Measurements from ENCODE around the gene PARP1. TPM values are rescaled to one million over a fixed set of nuclear protein-coding genes. Genes with fewer than 3 reads are reported as not detected.
A peak's percentile ranks its signal among the peaks of the same experiment; 100 is the strongest.

PARP1 gene
- total RNA-seq: 10 to 100 TPM; 41.1 to 45.6 TPM
- long read RNA-seq, donor 1, transcript PARP1-203 (23 exons, 3,958 nt): major isoform, 6 of 15 reads
- long read RNA-seq, donor 1, partial matches to known transcripts: 7 of 15 reads
- long read RNA-seq, donor 1, other reads (novel, unspliced or antisense): 2 of 15 reads
- long read RNA-seq, donor 2, partial matches to known transcripts: 27 of 31 reads
- long read RNA-seq, donor 2, other reads (novel, unspliced or antisense): 0 of 31 reads

- intact Hi-C loops (cut with DNase I): no loop called here
- peak; percentile 96 for DNase-seq (ENCODE audit: low spot score)
These were observed at the start of gene PARP1 for GRCh38 chr1:226407497-226408284. PARP1 (minus strand) TSS chr1:226408093; CDS start chr1:226407929, 164 bp downstream.

DNA sequence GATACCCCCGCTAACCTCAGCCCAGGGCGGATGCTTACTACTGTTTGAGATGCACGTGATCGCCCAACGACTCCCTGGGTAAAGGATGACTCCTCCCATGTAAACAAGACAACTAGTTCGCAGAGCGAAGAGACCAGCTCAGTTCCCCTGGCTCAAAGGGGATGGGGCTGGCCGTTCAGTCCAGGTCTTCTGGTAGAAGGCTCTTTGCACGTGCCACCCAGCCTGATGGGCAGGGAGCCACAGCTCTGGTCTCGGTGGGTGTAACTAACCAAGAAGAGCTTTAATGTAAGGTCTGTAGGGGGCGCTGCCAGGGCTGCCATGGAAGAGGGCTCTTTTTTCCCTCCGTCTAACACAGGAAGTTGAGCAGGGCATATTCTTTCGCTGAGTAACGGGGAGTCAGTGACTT lies 49.4 kb upstream of the PARP1 start:
- DNase-seq (ENCODE audit: low spot score): no peak
- intact Hi-C loops (cut with DNase I): no loop called here

- no peak for DNase-seq (ENCODE audit: low spot score)
- intact Hi-C loops (cut with DNase I): no loop called here
These were observed 48.0 kb upstream of the PARP1 start for GRCh38 chr1:226455843-226456242.

DNA sequence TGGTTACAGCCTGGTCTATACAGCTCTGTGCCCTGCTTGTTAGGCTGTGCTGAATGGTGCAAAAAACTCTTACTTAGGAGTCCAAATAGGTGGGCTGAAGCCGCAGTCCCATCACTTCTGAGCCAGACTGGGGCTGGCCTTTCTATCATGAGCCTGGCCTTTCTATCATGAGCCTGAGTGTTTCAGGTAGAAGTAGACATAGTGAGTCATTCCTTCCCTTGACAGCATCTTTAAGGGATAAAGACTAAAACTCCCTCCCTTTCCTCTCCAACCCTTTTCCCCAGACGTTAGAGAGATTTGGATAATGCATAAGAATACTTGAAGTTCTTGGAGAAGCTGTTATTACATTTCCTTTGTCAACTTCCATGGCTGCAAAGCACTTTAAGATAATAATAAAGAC lies 46.5 kb upstream of the PARP1 start:
- no peak for DNase-seq (ENCODE audit: low spot score)
- intact Hi-C loops (cut with DNase I): no loop called here

DNA sequence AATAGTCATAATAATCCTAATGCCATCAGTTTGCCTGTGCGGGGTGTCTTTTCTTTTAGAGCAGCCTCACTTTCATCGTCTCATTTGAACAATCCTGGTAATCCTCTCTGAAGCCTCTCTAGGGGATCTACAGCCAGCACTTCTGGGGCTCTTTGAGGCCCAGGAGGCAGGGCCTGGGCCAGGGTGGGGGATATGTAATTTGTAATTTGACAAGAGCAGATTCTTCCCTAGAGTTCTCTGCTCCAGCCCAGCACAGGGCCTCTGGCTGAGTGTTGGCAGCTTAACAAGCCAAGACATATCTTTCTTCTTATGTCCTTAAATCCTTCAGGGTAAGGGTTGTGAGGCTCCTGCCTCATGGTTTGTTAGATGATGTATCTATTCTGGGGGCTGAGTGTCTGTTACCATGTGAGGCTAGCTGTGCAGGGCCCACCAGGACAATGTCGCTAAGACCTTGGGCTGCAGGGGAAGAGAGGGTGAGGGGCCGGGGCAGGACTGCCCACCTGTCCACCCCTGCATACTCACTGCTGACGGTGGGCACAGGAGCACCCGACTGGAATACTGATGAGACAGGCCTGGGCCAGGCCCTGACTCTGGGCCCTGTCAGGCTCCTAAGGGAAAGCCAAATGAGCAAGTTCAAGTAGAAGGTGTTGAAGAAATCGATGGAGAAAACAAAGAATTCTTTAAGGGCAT lies 45.3 kb upstream of the PARP1 start:
- intact Hi-C loops (cut with DNase I): no loop called here
- no peak for DNase-seq (ENCODE audit: low spot score)

GRCh38 chr1:226450688-226451087 lies 42.8 kb upstream of the PARP1 start:
- intact Hi-C loops (cut with DNase I): no loop called here

DNA sequence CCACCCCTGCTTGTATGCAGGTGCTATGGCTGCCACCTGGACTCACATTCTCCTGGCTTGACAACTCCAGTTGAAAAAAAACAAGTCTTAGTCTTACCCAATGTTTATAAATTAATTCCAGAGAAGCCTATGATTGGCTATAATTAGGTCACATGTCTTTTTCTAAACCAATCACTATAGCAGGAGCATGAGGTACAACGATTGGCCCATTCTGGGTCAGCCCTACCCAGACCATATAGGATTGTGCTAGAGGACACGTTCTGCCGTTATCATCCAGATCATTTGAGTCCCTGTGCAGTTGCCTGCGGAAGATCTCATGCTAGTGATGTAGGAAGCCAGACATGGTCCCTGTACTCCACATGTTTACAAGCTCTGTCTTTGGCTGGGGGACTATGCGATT lies 41.9 kb upstream of the PARP1 start:
- intact Hi-C loops (cut with DNase I): no loop called here
- DNase-seq (ENCODE audit: low spot score): no peak

More at GRCh38 chr1:226450688-226451087, 42.8 kb upstream of the PARP1 start:
- DNase-seq (ENCODE audit: low spot score): no peak

DNA sequence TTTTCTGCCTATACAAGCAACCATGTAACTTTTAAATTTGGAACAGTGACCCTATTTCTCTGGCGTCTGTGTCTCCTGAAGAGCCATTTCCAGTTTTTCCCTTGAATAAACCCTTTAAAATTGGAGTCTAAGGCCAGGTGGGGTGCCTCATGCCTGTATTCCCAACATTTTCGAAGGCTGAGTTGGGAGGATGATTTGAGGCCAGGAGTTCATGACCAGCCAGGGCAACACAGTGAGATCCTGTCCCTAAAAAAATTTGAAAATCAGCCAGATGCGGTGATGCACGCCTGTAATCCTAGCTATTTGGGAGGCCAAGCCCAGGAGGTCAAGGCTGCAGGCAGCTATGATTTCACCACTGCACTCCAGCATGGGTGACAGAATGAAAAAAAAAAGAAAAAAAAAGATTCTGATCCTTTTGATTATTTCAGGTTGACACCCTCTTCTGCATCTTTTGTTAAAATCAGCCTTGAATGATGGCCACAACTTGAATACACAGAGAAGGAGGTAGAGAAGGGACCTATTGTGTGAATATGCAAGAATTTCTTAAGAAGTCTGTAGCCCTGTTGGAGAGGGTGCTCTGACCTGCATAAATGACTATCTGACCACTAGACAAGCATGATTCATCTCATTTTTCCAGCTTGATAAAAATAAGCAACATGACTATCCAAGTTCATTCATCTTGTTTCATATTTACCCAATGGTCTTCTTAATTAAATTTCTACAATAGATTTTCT lies 40.2 kb upstream of the PARP1 start:
- DNase-seq (ENCODE audit: low spot score): no peak
- intact Hi-C loops (cut with DNase I): no loop called here

DNA sequence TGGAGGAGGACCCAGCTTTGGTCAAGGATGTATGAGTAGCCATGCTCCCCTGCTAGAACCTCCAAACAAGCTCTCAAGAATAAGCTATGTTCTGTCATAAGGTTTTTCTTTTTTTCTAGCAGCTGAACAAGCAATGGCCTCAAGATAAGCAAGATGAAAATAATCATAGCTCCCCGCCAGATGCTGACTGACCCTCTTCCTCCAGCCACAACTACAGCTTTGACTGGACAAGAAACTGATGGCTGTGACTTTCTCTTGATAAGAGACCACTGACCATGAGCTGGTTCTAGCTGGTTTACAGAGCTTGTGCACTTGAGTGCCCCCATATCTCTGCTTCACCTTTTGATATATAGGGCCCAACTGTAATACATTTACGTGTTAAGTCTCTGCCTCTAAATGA lies 38.2 kb upstream of the PARP1 start:
- intact Hi-C loops (cut with DNase I): no loop called here
- DNase-seq (ENCODE audit: low spot score): no peak

GRCh38 chr1:226444901-226445300 lies 37.0 kb upstream of the PARP1 start:
- DNase-seq (ENCODE audit: low spot score): no peak
- intact Hi-C loops (cut with DNase I): no loop called here

DNA sequence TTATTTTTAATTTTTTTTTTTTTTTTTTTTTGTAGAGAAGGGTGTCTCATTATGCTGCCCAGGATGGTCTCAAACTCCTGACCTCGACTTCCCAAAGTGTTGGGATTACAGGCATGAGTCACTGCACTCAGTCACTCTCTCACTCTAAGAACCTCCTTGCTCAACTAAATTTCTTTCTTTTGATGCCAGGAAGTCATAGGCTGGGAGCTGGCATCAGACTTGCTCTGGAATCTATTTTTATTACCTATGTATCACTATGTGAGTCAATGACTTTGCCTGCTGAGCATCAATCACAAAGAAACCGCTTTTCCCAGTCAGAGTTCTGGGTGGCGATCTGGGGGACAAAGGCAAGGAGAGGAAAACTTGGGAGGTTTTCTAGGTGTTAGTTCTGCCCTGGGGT lies 35.5 kb upstream of the PARP1 start:
- intact Hi-C loops (cut with DNase I): no loop called here
- DNase-seq (ENCODE audit: low spot score): no peak

DNA sequence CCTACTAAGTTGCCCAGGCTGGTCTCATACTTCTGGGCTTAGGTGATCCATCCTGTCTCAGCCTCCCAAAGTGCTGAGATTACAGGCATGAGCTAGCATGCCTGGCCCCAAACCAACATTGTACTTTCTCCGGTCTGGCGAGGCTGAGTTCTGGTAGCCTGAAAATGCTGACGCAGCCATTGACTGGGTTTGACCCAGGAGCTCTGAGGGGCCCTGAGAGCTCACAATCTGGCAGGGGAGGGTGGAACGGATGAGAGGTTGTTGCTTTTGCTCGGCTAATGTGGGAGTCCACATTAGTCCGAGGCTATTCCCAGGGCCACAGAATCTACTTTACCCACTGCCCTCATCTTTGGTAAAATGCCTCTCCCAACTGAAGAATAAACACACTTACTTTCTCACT lies 35.1 kb upstream of the PARP1 start:
- intact Hi-C loops (cut with DNase I): no loop called here
- DNase-seq (ENCODE audit: low spot score): no peak

DNA sequence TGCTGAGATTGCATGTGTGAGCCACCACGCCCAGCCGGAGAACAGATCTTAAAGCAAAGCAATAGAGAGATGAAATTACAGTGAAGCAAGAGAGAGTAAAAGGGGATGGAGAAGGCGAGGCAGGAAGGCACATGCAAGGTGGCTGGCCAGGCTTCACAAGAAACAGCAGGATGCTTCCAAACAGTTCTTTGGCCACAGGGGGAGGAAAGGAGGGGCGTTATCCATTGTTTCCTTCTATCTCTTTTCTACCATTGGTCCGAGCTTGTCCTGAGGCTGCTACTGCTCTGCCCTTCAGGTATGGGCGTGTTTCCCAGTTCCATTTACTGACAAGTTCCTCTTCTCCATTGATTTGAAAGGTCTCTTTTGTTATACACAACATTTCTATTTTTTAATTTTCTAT lies 33.7 kb upstream of the PARP1 start:
- intact Hi-C loops (cut with DNase I): no loop called here
- no peak for DNase-seq (ENCODE audit: low spot score)

GRCh38 chr1:226440512-226440911 lies 32.6 kb upstream of the PARP1 start:
- no peak for DNase-seq (ENCODE audit: low spot score)
- intact Hi-C loops (cut with DNase I): no loop called here

DNA sequence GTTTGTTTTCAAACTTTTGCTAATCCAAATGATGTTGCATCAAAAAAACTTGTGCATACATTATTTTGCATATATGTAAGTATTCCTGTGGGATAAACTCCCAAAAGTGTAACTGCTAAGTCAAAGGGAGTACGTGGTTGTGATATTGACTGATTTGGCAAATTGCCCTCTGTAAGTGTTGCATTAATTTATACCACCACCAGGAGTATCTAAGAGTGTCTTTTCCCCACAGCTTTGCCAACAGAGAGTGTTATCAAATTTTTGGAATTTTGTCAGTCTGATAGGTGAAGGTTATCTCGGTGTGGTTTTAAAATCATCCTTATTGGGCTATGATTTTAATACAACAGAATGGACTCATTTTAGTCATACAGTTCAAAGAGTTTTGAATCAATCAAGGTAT lies 30.1 kb upstream of the PARP1 start:
- intact Hi-C loops (cut with DNase I): no loop called here
- no peak for DNase-seq (ENCODE audit: low spot score)

GRCh38 chr1:226436855-226437491 lies 29.1 kb upstream of the PARP1 start:
- DNase-seq (ENCODE audit: low spot score): no peak
- intact Hi-C loops (cut with DNase I): no loop called here

DNA sequence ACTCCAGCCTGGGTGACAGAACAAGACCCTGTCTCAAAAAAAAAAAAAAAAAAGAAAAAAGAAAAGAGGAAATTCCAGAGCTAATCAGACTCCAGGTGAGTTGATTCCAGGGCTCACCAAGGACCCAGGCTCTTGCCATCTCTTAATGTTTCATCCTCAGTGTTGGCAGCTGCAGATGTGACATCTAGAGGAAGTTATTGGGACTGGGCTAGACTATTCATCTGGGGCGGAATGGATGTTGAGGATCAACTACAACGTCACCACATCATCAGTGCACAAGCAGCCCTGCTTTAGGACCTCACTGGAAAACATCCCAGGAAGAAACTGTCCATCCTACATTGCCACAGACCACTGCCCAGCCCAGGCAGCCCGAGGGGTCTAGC lies 28.6 kb upstream of the PARP1 start:
- intact Hi-C loops (cut with DNase I): no loop called here

GRCh38 chr1:226433341-226433720 lies 25.4 kb upstream of the PARP1 start:
- DNase-seq (ENCODE audit: low spot score): no peak
- intact Hi-C loops (cut with DNase I): no loop called here

More for the DNA sequence above, 28.6 kb upstream of the PARP1 start:
- DNase-seq (ENCODE audit: low spot score): no peak

DNA sequence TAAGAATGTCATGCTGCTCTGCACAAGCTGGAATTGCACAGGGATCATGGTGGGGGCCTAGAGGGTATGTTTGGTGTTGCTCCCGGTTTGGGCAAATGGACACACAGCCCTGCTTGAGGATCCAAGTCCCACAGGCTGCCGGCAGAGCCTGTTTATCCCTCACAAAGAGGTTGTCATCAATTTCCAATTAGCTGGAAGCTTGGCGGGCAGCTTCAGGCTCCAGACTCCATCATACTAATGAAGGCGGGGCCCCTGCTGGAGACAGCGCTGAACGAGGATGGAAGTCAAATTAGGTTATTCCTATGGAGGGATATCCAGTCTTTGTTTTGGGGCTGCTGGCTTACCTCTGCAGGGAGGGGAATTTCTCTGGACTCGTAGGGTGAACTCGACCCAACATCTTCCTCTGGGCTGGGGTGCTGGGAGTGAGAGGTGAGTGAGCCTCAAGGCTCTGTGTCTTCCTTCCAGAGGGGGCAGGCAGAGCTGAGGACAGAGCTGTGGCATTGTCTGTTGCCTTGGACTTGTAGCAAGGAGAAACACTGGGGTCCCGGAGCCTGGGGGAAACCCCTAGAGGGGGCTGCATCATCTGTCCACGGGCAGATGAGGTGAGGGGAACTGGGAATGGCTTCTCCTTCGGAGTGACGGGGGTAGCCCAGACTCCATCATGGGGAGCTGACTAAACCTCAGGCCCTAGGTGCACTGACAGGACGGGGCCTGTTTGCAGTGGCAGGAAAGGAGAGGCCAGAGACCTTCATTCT lies 24.9 kb upstream of the PARP1 start:
- no peak for DNase-seq (ENCODE audit: low spot score)
- intact Hi-C loops (cut with DNase I): no loop called here

All from posterior vena cava (tissue), 2 donors.